Astrocyte (in vitro differentiated cells and primary cell): Measurements from ENCODE around the gene TKT. TPM values are rescaled to one million over a fixed set of nuclear protein-coding genes. Genes with fewer than 3 reads are reported as not detected.

Experiments used
- DNase-seq: peaks from one replicate; pipeline ENCODE4 v3.0.0-alpha.2; 2010; ENCODE audit warnings: low read depth
- FAIRE-seq: peaks from 2 replicates; lab custom pipeline; 2011; peaks lifted over from hg19 to GRCh38; lab: Jason Lieb, UNC
- H2AFZ ChIP-seq: 2 replicates; pipeline ENCODE4 v1.6.0; 2012; ENCODE audit warnings: low read depth, low read length, inconsistent platforms
- H3K27ac ChIP-seq: 2 replicates; pipeline ENCODE4 v1.5.1; 2011; ENCODE audit warnings: low read depth, low read length, inconsistent platforms
- H3K27me3 ChIP-seq: 2 replicates; pipeline ENCODE4 v1.6.0; 2011; ENCODE audit warnings: low read length, inconsistent platforms; ENCODE audit not compliant: insufficient read depth
- H3K36me3 ChIP-seq: 2 replicates; pipeline ENCODE4 v1.5.1; 2011; ENCODE audit warnings: low read length, inconsistent platforms; ENCODE audit not compliant: insufficient read depth
- H3K4me1 ChIP-seq: 2 replicates; pipeline ENCODE4 v1.5.1; 2011; ENCODE audit warnings: low read length, inconsistent platforms; ENCODE audit not compliant: insufficient read depth
- H3K4me2 ChIP-seq: 2 replicates; pipeline ENCODE4 v1.6.0; 2012; ENCODE audit warnings: low read length, inconsistent platforms
- H3K4me3 ChIP-seq: 2 replicates; pipeline ENCODE4 v1.5.1; 2011; ENCODE audit warnings: low read depth, mild to moderate bottlenecking, low read length, inconsistent platforms; ENCODE audit not compliant: insufficient read depth
- H3K79me2 ChIP-seq: 2 replicates; pipeline ENCODE4 v1.6.0; 2012; ENCODE audit warnings: mild to moderate bottlenecking, low read length, inconsistent platforms; ENCODE audit not compliant: insufficient read depth
- H3K9ac ChIP-seq: 2 replicates; pipeline ENCODE4 v1.6.0; 2012; ENCODE audit warnings: mild to moderate bottlenecking, low read length, inconsistent platforms
- H3K9me3 ChIP-seq: 2 replicates; pipeline ENCODE4 v1.5.1; 2012; ENCODE audit warnings: low read depth, mild to moderate bottlenecking, low read length, inconsistent platforms; ENCODE audit not compliant: insufficient read depth
- H4K20me1 ChIP-seq: 2 replicates; pipeline ENCODE4 v1.6.0; 2012; ENCODE audit warnings: low read length, inconsistent platforms; ENCODE audit not compliant: insufficient read depth
- H3K27ac Mint-ChIP-seq: one replicate; pipeline ENCODE4 v1.8.0; 2021; ENCODE audit warnings: mild to moderate bottlenecking, mixed read lengths; ENCODE audit not compliant: unreplicated experiment
- H3K27me3 Mint-ChIP-seq: one replicate; pipeline ENCODE4 v1.8.0; 2021; ENCODE audit warnings: low read depth, mixed read lengths; ENCODE audit not compliant: unreplicated experiment
- H3K36me3 Mint-ChIP-seq: one replicate; pipeline ENCODE4 v1.8.0; 2021; ENCODE audit warnings: low read depth, mixed read lengths; ENCODE audit not compliant: unreplicated experiment
- H3K4me1 Mint-ChIP-seq: one replicate; pipeline ENCODE4 v1.8.0; 2021; ENCODE audit warnings: low read depth, mixed read lengths; ENCODE audit not compliant: unreplicated experiment
- H3K4me3 Mint-ChIP-seq: one replicate; pipeline ENCODE4 v1.8.0; 2021; ENCODE audit warnings: mild to moderate bottlenecking, moderate library complexity, mixed read lengths; ENCODE audit not compliant: unreplicated experiment
- H3K9me3 Mint-ChIP-seq: one replicate; pipeline ENCODE4 v1.8.0; 2021; ENCODE audit warnings: mild to moderate bottlenecking, mixed read lengths; ENCODE audit not compliant: unreplicated experiment
- CTCF ChIP-seq: IDR thresholded peaks from 2 replicates; pipeline ENCODE4 v1.5.1; 2011; ENCODE audit warnings: low read depth, mild to moderate bottlenecking, inconsistent platforms, low read length, moderate library complexity; ENCODE audit not compliant: insufficient read depth
- EZH2 ChIP-seq: IDR thresholded peaks from 2 replicates; pipeline ENCODE4 v1.6.1; 2012; ENCODE audit warnings: mild to moderate bottlenecking, low read length, inconsistent platforms; ENCODE audit not compliant: insufficient read depth
- total RNA-seq: library from RNA; stranded (reverse); gene quantifications from 2 replicates; pipeline ENCODE4 v1.2.1, GENCODE V29; 2021

Gene TKT
- total RNA-seq, 1 donor from 2014 or later, result 318 TPM

DNA sequence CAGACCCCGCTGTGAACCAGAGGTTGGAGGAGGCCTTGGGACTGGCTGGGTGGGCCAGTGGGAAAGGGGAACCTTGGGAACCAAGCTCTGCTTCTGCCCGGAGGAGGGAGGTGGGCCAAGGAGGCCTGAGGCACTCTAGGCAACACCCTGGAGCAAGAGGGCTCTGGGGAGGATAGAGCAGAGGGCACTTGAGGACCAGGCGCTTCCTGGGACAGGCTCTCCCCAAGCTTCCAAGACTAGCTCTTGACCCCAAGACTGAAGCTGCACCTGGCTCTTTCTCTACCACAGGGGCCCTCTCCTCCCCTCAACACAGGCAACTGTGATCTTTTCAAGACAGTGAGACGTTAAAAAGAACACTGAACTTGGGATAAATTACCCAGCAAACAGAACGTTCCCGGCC, 20.3 kb downstream of the TKT start:
- TF ChIP-seq EZH2, result no peak
- no peak for TF ChIP-seq CTCF
- Histone ChIP-seq H3K9ac (peak overlapping the region; percentile 71), H3K79me2 (peaks cover 71% of the 10 kb centered on the region), H2AFZ (no peak overlapping the region), H3K36me3 (peaks cover 41% of the 10 kb centered on the region), H3K27ac (peak overlapping the region; percentile 93), H4K20me1 (peaks cover 39% of the 10 kb centered on the region), H3K9me3 (no peaks in the 10 kb centered on the region), H3K4me1 (peaks cover 46% of the 10 kb centered on the region), H3K27me3 (no peaks in the 10 kb centered on the region), H3K4me2 (no peak overlapping the region), H3K4me3 (no peak overlapping the region)
- H3K4me3 Mint-ChIP-seq, result no peak overlapping the region
- H3K27me3 Mint-ChIP-seq, result no peaks in the 10 kb centered on the region
- H3K4me1 Mint-ChIP-seq, result peaks cover 31% of the 10 kb centered on the region
- no peak for DNase-seq
- peaks cover 15% of the 10 kb centered on the region for H3K36me3 Mint-ChIP-seq
- H3K27ac Mint-ChIP-seq, result peak overlapping the region; percentile 62
- H3K9me3 Mint-ChIP-seq, result no peaks in the 10 kb centered on the region
- FAIRE-seq, result no peak

GRCh38 chr3:53234841-53235232, 21.0 kb downstream of the TKT start:
- Histone ChIP-seq H3K27me3 (no peaks in the 10 kb centered on the region), H4K20me1 (peaks cover 41% of the 10 kb centered on the region), H3K27ac (no peak overlapping the region), H2AFZ (no peak overlapping the region), H3K4me2 (no peak overlapping the region), H3K79me2 (peaks cover 63% of the 10 kb centered on the region), H3K4me1 (peaks cover 46% of the 10 kb centered on the region), H3K9ac (no peak overlapping the region), H3K9me3 (no peaks in the 10 kb centered on the region), H3K36me3 (peaks cover 42% of the 10 kb centered on the region), H3K4me3 (no peak overlapping the region)
- FAIRE-seq (no peak), DNase-seq (no peak)
- peaks cover 14% of the 10 kb centered on the region for H3K36me3 Mint-ChIP-seq
- no peak for TF ChIP-seq CTCF
- TF ChIP-seq EZH2, result no peak
- H3K27ac Mint-ChIP-seq, result no peak overlapping the region
- no peaks in the 10 kb centered on the region for H3K9me3 Mint-ChIP-seq
- peaks cover 31% of the 10 kb centered on the region for H3K4me1 Mint-ChIP-seq
- no peak overlapping the region for H3K4me3 Mint-ChIP-seq
- no peaks in the 10 kb centered on the region for H3K27me3 Mint-ChIP-seq

DNA sequence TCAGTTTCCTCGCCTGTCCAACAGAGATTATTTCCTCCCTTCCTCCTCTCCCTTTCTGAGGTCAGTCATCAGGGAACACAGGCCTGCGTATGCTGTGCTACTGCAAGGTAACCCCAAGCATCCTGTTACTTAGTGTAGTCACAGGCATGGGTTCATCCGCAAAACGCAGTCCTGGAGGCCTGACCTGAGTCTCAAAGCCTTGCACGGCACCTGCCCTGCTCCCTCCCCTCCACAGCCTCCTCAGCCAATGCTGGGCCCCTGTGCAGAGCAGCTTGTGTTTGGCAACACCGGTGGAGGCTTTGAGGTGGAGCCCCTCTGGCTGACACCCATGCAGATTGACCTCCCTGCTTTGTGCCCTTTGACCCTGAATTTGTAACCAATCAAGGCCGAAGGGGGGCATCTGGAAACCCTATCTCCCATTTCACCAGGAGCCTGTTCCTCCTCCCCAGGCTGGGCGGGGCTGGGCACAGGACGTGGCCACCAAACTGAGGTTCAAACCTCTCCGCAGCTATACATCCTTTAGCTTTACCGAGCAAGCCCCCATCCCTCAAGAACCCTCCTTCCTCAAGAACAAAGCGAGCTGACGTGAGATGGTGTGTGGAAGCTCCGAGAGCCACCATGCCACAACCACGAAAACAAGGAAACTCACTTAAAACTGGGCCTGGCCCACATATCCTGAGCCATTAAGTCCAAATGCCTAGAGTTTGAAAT, 21.5 kb downstream of the TKT start:
- Histone ChIP-seq H2AFZ (no peak overlapping the region), H3K9me3 (no peaks in the 10 kb centered on the region), H3K36me3 (peaks cover 42% of the 10 kb centered on the region), H3K4me3 (no peak overlapping the region), H3K27me3 (no peaks in the 10 kb centered on the region), H3K4me1 (peaks cover 43% of the 10 kb centered on the region), H3K9ac (no peak overlapping the region), H3K79me2 (peaks cover 59% of the 10 kb centered on the region), H3K4me2 (no peak overlapping the region), H4K20me1 (peaks cover 42% of the 10 kb centered on the region), H3K27ac (no peak overlapping the region)
- H3K27ac Mint-ChIP-seq, result no peak overlapping the region
- H3K27me3 Mint-ChIP-seq, result no peaks in the 10 kb centered on the region
- H3K36me3 Mint-ChIP-seq, result peaks cover 11% of the 10 kb centered on the region
- DNase-seq (no peak), FAIRE-seq (no peak)
- no peaks in the 10 kb centered on the region for H3K9me3 Mint-ChIP-seq
- TF ChIP-seq CTCF, result no peak
- TF ChIP-seq EZH2, result no peak
- no peak overlapping the region for H3K4me3 Mint-ChIP-seq
- H3K4me1 Mint-ChIP-seq, result peaks cover 31% of the 10 kb centered on the region
